ENCODE measurements around the gene NPS.

GRCh38 chr10:127553417-127553816 lies 4.3 kb downstream of the NPS start:
- TF ChIP-seq ZNF114 (tag by site-specific recombination; IDR thresholded peaks at IDR 0.05): no peak
- TF ChIP-seq ZNF239 (tag by site-specific recombination; IDR thresholded peaks at IDR 0.05): no peak
- no peak for TF ChIP-seq ZFP3 (tag by site-specific recombination; IDR thresholded peaks at IDR 0.05; ENCODE audit: low read depth)
- no peak for TF ChIP-seq ZNF324 (tag by site-specific recombination; IDR thresholded peaks at IDR 0.05)
- TF ChIP-seq, protein P1, sequence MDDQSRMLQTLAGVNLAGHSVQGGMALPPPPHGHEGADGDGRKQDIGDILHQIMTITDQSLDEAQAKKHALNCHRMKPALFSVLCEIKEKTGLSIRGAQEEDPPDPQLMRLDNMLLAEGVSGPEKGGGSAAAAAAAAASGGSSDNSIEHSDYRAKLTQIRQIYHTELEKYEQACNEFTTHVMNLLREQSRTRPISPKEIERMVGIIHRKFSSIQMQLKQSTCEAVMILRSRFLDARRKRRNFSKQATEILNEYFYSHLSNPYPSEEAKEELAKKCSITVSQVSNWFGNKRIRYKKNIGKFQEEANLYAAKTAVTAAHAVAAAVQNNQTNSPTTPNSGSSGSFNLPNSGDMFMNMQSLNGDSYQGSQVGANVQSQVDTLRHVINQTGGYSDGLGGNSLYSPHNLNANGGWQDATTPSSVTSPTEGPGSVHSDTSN (CRISPR knock-in tag; IDR thresholded peaks at IDR 0.05): no peak
- TF ChIP-seq, protein P2, sequence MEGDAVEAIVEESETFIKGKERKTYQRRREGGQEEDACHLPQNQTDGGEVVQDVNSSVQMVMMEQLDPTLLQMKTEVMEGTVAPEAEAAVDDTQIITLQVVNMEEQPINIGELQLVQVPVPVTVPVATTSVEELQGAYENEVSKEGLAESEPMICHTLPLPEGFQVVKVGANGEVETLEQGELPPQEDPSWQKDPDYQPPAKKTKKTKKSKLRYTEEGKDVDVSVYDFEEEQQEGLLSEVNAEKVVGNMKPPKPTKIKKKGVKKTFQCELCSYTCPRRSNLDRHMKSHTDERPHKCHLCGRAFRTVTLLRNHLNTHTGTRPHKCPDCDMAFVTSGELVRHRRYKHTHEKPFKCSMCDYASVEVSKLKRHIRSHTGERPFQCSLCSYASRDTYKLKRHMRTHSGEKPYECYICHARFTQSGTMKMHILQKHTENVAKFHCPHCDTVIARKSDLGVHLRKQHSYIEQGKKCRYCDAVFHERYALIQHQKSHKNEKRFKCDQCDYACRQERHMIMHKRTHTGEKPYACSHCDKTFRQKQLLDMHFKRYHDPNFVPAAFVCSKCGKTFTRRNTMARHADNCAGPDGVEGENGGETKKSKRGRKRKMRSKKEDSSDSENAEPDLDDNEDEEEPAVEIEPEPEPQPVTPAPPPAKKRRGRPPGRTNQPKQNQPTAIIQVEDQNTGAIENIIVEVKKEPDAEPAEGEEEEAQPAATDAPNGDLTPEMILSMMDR (tag by site-specific recombination; IDR thresholded peaks at IDR 0.05): no peak
- no peak for TF ChIP-seq HIC1 (tag by site-specific recombination; IDR thresholded peaks at IDR 0.05)
- no peak for TF ChIP-seq GLIS1 (tag by site-specific recombination; IDR thresholded peaks at IDR 0.05)

All from HEK293 (cell line).